ENCODE measurements around the gene SMYD2. TPM values are rescaled to one million over a fixed set of nuclear protein-coding genes. Genes with fewer than 3 reads are reported as not detected.
A peak's percentile ranks its signal among the peaks of the same experiment; 100 is the strongest.

SMYD2 gene
- total RNA-seq, 4 donors from 2014 or later = 25.3 to 30.7 (median 27.8) TPM

- peaks cover 55% of the 10 kb centered on the region for H3K36me3 ChIP-seq
- DNase-seq (ENCODE audit: low spot score in 2 of 2) = no peak
- H3K27ac ChIP-seq = no peak overlapping the region
- no peaks in the 10 kb centered on the region for H3K4me1 ChIP-seq
- WGBS = 85% methylated on average over 3 of the region's 3 CpGs
- no peaks in the 10 kb centered on the region for H3K27me3 ChIP-seq
- H3K4me3 ChIP-seq = no peak overlapping the region
- H3K9me3 ChIP-seq = no peaks in the 10 kb centered on the region
- TF ChIP-seq, protein P1, sequence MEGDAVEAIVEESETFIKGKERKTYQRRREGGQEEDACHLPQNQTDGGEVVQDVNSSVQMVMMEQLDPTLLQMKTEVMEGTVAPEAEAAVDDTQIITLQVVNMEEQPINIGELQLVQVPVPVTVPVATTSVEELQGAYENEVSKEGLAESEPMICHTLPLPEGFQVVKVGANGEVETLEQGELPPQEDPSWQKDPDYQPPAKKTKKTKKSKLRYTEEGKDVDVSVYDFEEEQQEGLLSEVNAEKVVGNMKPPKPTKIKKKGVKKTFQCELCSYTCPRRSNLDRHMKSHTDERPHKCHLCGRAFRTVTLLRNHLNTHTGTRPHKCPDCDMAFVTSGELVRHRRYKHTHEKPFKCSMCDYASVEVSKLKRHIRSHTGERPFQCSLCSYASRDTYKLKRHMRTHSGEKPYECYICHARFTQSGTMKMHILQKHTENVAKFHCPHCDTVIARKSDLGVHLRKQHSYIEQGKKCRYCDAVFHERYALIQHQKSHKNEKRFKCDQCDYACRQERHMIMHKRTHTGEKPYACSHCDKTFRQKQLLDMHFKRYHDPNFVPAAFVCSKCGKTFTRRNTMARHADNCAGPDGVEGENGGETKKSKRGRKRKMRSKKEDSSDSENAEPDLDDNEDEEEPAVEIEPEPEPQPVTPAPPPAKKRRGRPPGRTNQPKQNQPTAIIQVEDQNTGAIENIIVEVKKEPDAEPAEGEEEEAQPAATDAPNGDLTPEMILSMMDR (IDR thresholded peaks at IDR 0.05) = no peak
- TF ChIP-seq POLR2AphosphoS5 (IDR thresholded peaks at IDR 0.05) = no peak
- TF ChIP-seq POLR2A (IDR thresholded peaks at IDR 0.05) = no peak
- no peak for TF ChIP-seq EP300 (IDR thresholded peaks at IDR 0.05)
Measured at GRCh38 chr1:214370615-214371014, 89.7 kb downstream of the SMYD2 start.

DNA sequence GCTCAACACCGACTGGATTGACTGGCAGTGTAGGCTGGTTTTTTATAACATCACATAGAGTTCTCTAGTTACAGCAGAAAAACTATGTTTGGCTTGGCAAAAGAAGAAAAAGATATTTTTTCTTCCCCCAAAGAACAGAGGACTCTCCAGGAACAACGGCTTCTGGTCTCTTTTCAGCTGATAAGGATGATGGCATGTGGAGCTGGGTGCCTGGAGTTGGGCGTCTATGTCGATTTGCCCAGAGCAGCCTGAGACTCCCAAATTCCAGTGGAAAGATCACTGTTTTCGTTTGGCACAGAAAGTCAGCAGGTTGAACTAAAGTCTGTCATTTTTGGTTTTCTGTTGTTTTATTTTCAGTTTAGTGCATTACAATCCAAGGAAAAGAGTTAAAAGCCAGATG is 91.1 kb downstream of the SMYD2 start:
- H3K27ac ChIP-seq = no peak overlapping the region
- peaks cover 52% of the 10 kb centered on the region for H3K36me3 ChIP-seq
- no peaks in the 10 kb centered on the region for H3K4me1 ChIP-seq
- 62% methylated on average over 5 of the region's 5 CpGs for WGBS
- H3K4me3 ChIP-seq = no peak overlapping the region
- H3K27me3 ChIP-seq = no peaks in the 10 kb centered on the region
- DNase-seq (ENCODE audit: low spot score in 2 of 2) = no peak
- TF ChIP-seq, protein P1 (IDR thresholded peaks at IDR 0.05) = no peak
- TF ChIP-seq POLR2AphosphoS5 (IDR thresholded peaks at IDR 0.05) (no peak), POLR2A (IDR thresholded peaks at IDR 0.05) (no peak), EP300 (IDR thresholded peaks at IDR 0.05) (no peak)
- H3K9me3 ChIP-seq = no peaks in the 10 kb centered on the region

DNA sequence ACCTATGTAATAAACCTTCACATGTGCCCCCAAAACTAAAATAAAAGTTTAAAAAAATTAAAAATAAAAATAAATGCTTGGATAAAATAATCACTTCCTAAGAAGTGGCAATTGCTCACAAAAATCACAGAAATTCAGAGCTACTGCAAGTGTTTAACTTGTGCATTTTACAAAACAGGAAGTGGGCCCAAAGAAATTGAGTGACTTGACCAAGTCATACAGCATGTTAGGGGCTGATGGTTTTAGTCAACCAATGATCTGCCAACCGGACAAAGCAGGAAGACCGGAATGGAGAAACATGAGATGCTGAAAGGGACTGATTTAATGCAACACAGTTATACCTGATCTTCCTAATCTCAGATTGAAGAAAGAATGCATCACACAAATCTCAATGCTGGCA is 96.5 kb downstream of the SMYD2 start:
- 67% methylated on average over 2 of the region's 2 CpGs for WGBS
- Histone ChIP-seq H3K27me3 (no peaks in the 10 kb centered on the region), H3K4me1 (no peaks in the 10 kb centered on the region), H3K9me3 (no peaks in the 10 kb centered on the region), H3K27ac (no peak overlapping the region), H3K4me3 (no peak overlapping the region), H3K36me3 (peaks cover 17% of the 10 kb centered on the region)
- TF ChIP-seq, protein P1 (IDR thresholded peaks at IDR 0.05) = no peak
- TF ChIP-seq POLR2A (IDR thresholded peaks at IDR 0.05) = no peak
- TF ChIP-seq POLR2AphosphoS5 (IDR thresholded peaks at IDR 0.05) = no peak
- TF ChIP-seq EP300 (IDR thresholded peaks at IDR 0.05) = no peak
- DNase-seq (ENCODE audit: low spot score in 2 of 2) = no peak

- Histone ChIP-seq H3K4me3 (no peak overlapping the region), H3K27me3 (no peaks in the 10 kb centered on the region), H3K36me3 (peaks cover 18% of the 10 kb centered on the region), H3K9me3 (no peaks in the 10 kb centered on the region), H3K4me1 (no peaks in the 10 kb centered on the region), H3K27ac (no peak overlapping the region)
- TF ChIP-seq EP300 (IDR thresholded peaks at IDR 0.05) = no peak
- TF ChIP-seq POLR2AphosphoS5 (IDR thresholded peaks at IDR 0.05) = no peak
- no peak for TF ChIP-seq POLR2A (IDR thresholded peaks at IDR 0.05)
- TF ChIP-seq, protein P1 (IDR thresholded peaks at IDR 0.05) = no peak
- DNase-seq (ENCODE audit: low spot score in 2 of 2) = no peak
- 79% methylated on average over 9 of the region's 9 CpGs for WGBS
Measured at GRCh38 chr1:214377886-214378285, 96.9 kb downstream of the SMYD2 start.

DNA sequence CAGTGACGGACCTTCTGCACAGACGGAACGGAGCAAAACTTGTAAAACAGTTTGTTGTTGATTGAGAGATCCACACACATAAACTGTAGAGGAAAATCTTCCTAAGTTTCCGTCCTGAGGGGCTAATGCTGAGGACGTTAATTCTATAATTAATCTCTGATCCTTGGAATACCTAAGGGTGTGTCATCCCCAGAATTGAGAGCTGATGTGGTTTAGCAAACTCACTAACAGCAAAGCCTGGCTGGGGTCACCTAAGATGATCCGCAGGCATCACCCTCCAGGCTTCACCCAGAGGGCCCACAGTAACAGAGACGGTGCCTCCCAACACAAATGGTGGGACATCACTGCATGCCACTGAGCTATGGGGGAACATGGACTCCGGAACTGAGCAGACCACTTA is 97.5 kb downstream of the SMYD2 start:
- peaks cover 24% of the 10 kb centered on the region for H3K36me3 ChIP-seq
- no peaks in the 10 kb centered on the region for H3K4me1 ChIP-seq
- WGBS = 76% methylated on average over 8 of the region's 8 CpGs
- no peaks in the 10 kb centered on the region for H3K9me3 ChIP-seq
- peak overlapping the region; percentile 12 for H3K27ac ChIP-seq
- DNase-seq (ENCODE audit: low spot score in 2 of 2) = no peak
- no peak overlapping the region for H3K4me3 ChIP-seq
- no peaks in the 10 kb centered on the region for H3K27me3 ChIP-seq
- TF ChIP-seq, protein P1 (IDR thresholded peaks at IDR 0.05) = no peak
- TF ChIP-seq POLR2A (IDR thresholded peaks at IDR 0.05) (no peak), POLR2AphosphoS5 (IDR thresholded peaks at IDR 0.05) (no peak), EP300 (IDR thresholded peaks at IDR 0.05) (no peak)
